Endodermal cell (in vitro differentiated cells): ENCODE measurements around the gene RAB34. TPM values are rescaled to one million over a fixed set of nuclear protein-coding genes. Genes with fewer than 3 reads are reported as not detected.

ENCODE experiments used
- DNase-seq: peaks from one replicate; pipeline ENCODE4 v3.0.0-alpha.2; 2017
- H3K27ac ChIP-seq: 2 replicates; pipeline ENCODE4 v1.5.1; 2013; ENCODE audit warnings: mild to moderate bottlenecking, low read depth, low read length, moderate library complexity
- H3K27me3 ChIP-seq: 2 replicates; pipeline ENCODE4 v1.6.1; 2013; ENCODE audit warnings: mild to moderate bottlenecking, low read length, moderate library complexity; ENCODE audit not compliant: insufficient read depth, control insufficient read depth, poor library complexity, severe bottlenecking
- H3K36me3 ChIP-seq: 2 replicates; pipeline ENCODE4 v1.7.0; 2013; ENCODE audit warnings: mild to moderate bottlenecking, low read length, moderate library complexity; ENCODE audit not compliant: control insufficient read depth, insufficient read depth
- H3K4me1 ChIP-seq: one replicate; pipeline ENCODE4 v1.7.0; 2013; ENCODE audit warnings: low read length; ENCODE audit not compliant: control insufficient read depth, insufficient read depth
- H3K4me3 ChIP-seq: 2 replicates; pipeline ENCODE4 v1.5.1; 2013; ENCODE audit warnings: mild to moderate bottlenecking, low read length, moderate library complexity
- H3K9ac ChIP-seq: 2 replicates; pipeline ENCODE4 v1.6.1; 2013; ENCODE audit warnings: mild to moderate bottlenecking, low read length, moderate library complexity; ENCODE audit not compliant: poor library complexity, severe bottlenecking; ENCODE audit errors: extremely low read depth
- H3K9me3 ChIP-seq: 2 replicates; pipeline ENCODE4 v1.6.1; 2013; ENCODE audit warnings: mild to moderate bottlenecking, low read length, moderate library complexity; ENCODE audit not compliant: control insufficient read depth
- H3K27ac Mint-ChIP-seq: 2 replicates; pipeline ENCODE4 v1.8.0; 2020; ENCODE audit warnings: mixed read lengths
- H3K27me3 Mint-ChIP-seq: 2 replicates; pipeline ENCODE4 v1.8.0; 2021; ENCODE audit warnings: mild to moderate bottlenecking, mixed read lengths; ENCODE audit not compliant: insufficient read depth
- H3K36me3 Mint-ChIP-seq: 2 replicates; pipeline ENCODE4 v1.8.0; 2020; ENCODE audit warnings: low read depth, mixed read lengths
- H3K4me1 Mint-ChIP-seq: 2 replicates; pipeline ENCODE4 v1.8.0; 2020; ENCODE audit warnings: mixed read lengths
- H3K4me3 Mint-ChIP-seq: 2 replicates; pipeline ENCODE4 v1.8.0; 2020; ENCODE audit warnings: mild to moderate bottlenecking, moderate library complexity, mixed read lengths
- H3K9me3 Mint-ChIP-seq: 2 replicates; pipeline ENCODE4 v1.8.0; 2020; ENCODE audit warnings: mild to moderate bottlenecking, mixed read lengths
- WGBS, 2 experiments: methylation state at CpG; one replicate each; pipeline versions ENCODE4 v1.1.5 to v1.1.7; 2013; ENCODE audit warnings: missing lambda C conversion rate in 2 of 2, mixed read lengths in 1 of 2; ENCODE audit not compliant: insufficient coverage in 1 of 2, insufficient read length in 1 of 2; 5-methylcytosine and 5-hydroxymethylcytosine counted together
- total RNA-seq, 2 donors: library from RNA; stranded (reverse); fragmentation: NEBNext Ultra II Directional in 1 of 2; extraction: Animal tissue kit (Norgen Biotek cat#: 25700) in 1 of 2; gene quantifications; 2 replicates in 1 of 2; 3 replicates in 1 of 2; pipeline ENCODE4 v1.2.1, GENCODE V29; 2021
- TF ChIP-seq, protein P1 (sequence below): fragments of 200-600 bp; sonication (generic); conservative IDR thresholded peaks from 2 replicates; pipeline ENCODE4 v1.5.0; 2021; ENCODE audit warnings: antibody characterized with exemption, mild to moderate bottlenecking

Gene RAB34
- total RNA-seq, 2 donors from 2014 or later, result 111 to 112 TPM

DNA sequence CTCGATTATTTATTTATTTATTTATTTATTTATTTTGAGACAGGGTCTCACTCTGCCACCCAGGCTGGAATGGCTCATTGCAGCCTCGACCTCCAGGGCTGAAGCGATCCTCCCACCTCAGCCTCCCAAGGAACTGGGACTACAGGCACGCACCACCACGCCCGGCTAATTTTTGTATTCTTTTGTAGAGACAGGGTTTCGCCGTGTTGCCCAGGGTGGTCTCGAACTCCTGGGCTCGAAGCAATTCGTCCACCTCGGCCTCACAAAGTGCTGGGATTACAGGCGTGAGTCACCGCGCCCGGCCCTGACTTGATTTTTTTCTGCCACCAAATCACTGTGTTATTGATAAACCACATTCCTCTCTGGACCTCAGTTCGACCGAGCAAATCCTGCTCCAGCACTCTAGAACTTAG lies 1.4 kb upstream of the RAB34 start:
- peak overlapping the region; percentile 93 for H3K9ac ChIP-seq
- H3K4me1 Mint-ChIP-seq, result peaks cover 36% of the 10 kb centered on the region
- TF ChIP-seq, protein P1, sequence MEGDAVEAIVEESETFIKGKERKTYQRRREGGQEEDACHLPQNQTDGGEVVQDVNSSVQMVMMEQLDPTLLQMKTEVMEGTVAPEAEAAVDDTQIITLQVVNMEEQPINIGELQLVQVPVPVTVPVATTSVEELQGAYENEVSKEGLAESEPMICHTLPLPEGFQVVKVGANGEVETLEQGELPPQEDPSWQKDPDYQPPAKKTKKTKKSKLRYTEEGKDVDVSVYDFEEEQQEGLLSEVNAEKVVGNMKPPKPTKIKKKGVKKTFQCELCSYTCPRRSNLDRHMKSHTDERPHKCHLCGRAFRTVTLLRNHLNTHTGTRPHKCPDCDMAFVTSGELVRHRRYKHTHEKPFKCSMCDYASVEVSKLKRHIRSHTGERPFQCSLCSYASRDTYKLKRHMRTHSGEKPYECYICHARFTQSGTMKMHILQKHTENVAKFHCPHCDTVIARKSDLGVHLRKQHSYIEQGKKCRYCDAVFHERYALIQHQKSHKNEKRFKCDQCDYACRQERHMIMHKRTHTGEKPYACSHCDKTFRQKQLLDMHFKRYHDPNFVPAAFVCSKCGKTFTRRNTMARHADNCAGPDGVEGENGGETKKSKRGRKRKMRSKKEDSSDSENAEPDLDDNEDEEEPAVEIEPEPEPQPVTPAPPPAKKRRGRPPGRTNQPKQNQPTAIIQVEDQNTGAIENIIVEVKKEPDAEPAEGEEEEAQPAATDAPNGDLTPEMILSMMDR, result no peak
- no peaks in the 10 kb centered on the region for H3K27me3 Mint-ChIP-seq
- H3K4me1 ChIP-seq, result peaks cover 6% of the 10 kb centered on the region
- peak overlapping the region; percentile 95 for H3K27ac Mint-ChIP-seq
- no peak for DNase-seq
- WGBS, 2 experiments, result 29 to 33% methylated on average over 15 to 17 of the region's 18 CpGs
- peaks cover 53% of the 10 kb centered on the region for H3K36me3 ChIP-seq
- peak overlapping the region; percentile 87 for H3K27ac ChIP-seq
- H3K4me3 ChIP-seq, result peak overlapping the region; percentile 94
- peak overlapping the region; percentile 99 for H3K4me3 Mint-ChIP-seq
- no peaks in the 10 kb centered on the region for H3K9me3 ChIP-seq
- peaks cover 56% of the 10 kb centered on the region for H3K36me3 Mint-ChIP-seq
- H3K27me3 ChIP-seq, result no peaks in the 10 kb centered on the region
- no peaks in the 10 kb centered on the region for H3K9me3 Mint-ChIP-seq

DNA sequence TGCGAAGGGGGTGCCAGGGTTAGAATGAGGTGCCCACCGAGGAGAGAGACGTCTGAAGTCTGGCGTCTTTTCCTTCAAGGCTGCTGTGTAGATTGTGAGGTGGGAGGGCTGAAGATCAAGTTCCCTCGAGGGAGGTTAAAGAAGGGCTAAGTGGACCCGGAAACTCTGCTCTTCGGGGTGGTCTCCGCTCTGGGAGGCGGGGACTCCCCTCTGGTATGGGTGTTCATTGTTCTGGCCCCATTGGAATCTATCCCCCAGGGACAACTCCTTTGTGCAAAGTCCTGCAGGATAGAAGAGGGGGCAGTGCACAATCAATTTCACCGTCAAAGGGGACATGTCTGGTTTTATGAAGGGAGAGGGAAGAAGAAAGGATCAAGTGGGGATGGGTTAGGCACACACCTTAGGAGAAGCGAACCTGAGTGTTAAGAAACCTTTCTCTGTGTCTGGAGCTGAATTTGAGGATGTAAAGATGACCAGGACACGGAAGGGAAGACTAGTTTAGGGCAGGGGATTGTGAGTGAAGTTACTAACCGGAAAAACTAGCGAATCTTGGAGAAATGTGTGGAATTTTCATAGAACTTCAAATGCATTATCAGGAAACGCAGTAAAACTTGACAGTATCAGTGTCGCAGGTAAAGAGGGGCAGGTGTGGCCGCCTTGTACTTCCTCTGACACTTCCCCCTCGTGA lies 809 bp upstream of the RAB34 start:
- Mint-ChIP-seq H3K9me3 (no peaks in the 10 kb centered on the region), H3K4me3 (peak overlapping the region; percentile 99), H3K27me3 (no peaks in the 10 kb centered on the region), H3K27ac (peak overlapping the region; percentile 94), H3K36me3 (peaks cover 54% of the 10 kb centered on the region), H3K4me1 (peaks cover 34% of the 10 kb centered on the region)
- WGBS, 2 experiments, result 18 to 21% methylated on average over 14 to 17 of the region's 18 CpGs
- no peaks in the 10 kb centered on the region for H3K9me3 ChIP-seq
- TF ChIP-seq, protein P1, result no peak
- no peaks in the 10 kb centered on the region for H3K27me3 ChIP-seq
- peak overlapping the region; percentile 92 for H3K27ac ChIP-seq
- peaks cover 52% of the 10 kb centered on the region for H3K36me3 ChIP-seq
- peaks cover 6% of the 10 kb centered on the region for H3K4me1 ChIP-seq
- no peak for DNase-seq
- peak overlapping the region; percentile 97 for H3K4me3 ChIP-seq
- peak overlapping the region; percentile 82 for H3K9ac ChIP-seq

GRCh38 chr17:28716740-28717577 lies 709 bp downstream of the RAB34 start:
- Mint-ChIP-seq H3K36me3 (peaks cover 40% of the 10 kb centered on the region), H3K4me1 (peaks cover 32% of the 10 kb centered on the region), H3K27me3 (no peaks in the 10 kb centered on the region), H3K4me3 (peak overlapping the region; percentile 99), H3K9me3 (no peaks in the 10 kb centered on the region), H3K27ac (peak overlapping the region; percentile 91)
- H3K27me3 ChIP-seq, result no peaks in the 10 kb centered on the region
- peak; percentile 79 for DNase-seq
- peak overlapping the region; percentile 92 for H3K27ac ChIP-seq
- H3K9me3 ChIP-seq, result no peaks in the 10 kb centered on the region
- 2% methylated on average over 19 to 63 of the region's 63 CpGs for WGBS, 2 experiments
- peak overlapping the region; percentile 82 for H3K9ac ChIP-seq
- H3K36me3 ChIP-seq, result peaks cover 43% of the 10 kb centered on the region
- H3K4me1 ChIP-seq, result peaks cover 2% of the 10 kb centered on the region
- peak overlapping the region; percentile 97 for H3K4me3 ChIP-seq
- TF ChIP-seq, protein P1, result no peak
